Pons (tissue), 1 donor: Measurements from ENCODE around the gene AMMECR1.
A peak's percentile ranks its signal among the peaks of the same experiment; 100 is the strongest.
"Not testable (repeated sequence)": the region's sequence is repeated elsewhere in the genome, so short reads cannot be mapped to it uniquely, and the experiment has no call there.

Experiments used
- DNase-seq: peaks from one replicate; pipeline ENCODE4 v3.0.0-alpha.2; 2016; ENCODE audit warnings: low spot score

AMMECR1 gene

GRCh38 chrX:110317820-110318663 is at the start of gene AMMECR1:
TSS of gene AMMECR1 (minus strand) at chrX:110318085. CDS start at chrX:110318071, 14 bp downstream.
- DNase-seq, result peak; percentile 57

DNA sequence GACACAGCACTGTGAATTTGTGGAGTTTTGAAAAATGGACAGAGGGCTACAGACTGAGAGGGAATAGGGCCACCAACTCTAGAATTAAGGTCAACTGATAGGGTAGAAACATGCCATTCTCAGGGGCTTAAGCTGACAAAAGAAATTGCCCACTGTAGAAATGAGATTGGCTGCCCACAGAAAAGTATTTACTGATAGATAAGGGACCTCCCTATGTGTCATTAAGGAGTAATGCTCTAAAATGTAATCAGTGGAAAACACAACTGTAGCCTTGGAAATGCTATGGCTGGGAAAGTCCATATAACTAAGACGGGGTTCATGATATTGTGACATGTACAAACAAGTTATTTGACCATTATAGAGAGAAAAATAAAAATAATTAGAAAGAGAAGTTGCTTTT is 45.4 kb upstream of the AMMECR1 start:
- DNase-seq, result no peak

DNA sequence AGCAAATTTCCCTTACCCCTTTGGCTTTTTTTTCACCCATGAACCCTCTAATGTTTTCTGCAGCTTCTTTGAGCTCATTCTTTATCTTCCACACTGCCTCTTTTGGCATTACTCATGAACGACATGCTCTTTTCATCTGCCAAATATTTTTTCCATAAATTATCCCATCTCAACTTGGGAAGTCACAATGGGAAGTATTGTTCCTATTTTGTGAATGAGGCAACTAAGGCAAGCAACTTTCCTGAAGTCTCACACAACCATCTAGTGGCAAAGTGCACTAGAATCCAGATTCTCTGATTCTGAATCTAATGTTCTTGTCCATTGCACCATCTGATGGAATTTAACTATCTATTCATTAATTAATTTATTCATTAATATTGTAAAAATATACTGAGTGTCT is 41.4 kb upstream of the AMMECR1 start:
- peak; percentile 77 for DNase-seq

DNA sequence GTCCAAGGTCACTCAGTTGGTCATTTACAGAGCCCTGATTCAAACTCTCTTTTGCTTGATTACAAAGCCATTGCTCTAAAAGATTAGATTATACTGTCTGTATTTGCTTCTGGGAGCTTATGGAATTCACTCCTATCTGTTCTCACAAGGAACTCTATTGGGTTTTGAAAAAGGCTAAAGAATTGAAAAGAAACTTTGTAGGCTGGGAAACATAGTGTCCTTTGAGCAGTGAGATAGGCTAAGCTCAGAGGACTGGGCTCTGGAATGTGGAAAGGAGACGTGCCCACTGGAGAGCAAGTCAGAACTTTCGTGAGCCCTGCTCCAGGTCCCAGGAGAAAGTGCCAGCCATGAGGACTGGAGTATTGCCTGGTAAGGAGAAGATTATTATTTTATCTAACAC is 40.7 kb upstream of the AMMECR1 start, which contains the start of gene RTL9:
Gene RTL9 (plus strand): TSS at position 301 of the 400 bp plus-strand sequence. CDS start 91,770 bp downstream, outside the sequence.
- no peak for DNase-seq

GRCh38 chrX:110346681-110347080 is 28.8 kb upstream of the AMMECR1 start:
- DNase-seq, result no peak

DNA sequence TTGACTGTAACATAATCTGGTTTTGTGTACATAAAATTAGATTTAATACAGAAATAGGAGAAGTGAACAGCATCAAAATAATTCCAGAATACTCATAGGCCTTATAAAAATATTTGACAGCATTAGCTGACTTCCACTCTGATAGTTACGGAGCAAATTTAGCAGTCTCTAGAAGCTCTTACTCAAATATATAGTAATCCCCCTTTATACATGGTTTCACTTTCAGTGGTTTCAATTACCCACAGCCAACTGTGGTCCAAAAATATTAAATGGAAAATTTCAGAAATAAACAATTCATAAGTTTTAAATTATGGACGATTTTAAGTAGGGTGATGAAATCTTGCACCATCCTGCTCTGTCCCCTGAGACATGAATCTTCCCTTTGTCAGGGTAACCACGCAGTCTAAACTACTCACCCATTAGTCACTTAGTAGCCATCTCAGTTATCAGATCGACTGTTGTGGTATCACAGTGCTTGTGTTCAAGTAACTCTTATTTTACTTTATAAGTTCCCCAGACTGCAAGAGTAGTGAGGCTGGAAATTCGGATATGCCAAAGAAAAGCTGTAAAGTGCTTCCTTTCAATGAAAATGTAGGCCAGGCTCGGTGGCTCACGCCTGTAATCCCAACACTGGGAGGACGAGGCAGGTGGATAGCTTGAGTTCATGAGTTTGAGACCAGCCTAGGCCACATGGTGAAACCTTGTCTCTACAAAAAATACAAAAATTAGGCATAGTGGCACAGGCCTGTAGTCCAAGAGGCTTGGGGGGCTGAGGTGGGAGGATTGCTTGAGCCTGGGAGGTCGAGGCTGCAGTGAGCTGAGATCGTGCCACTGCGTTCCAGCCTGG is 23.5 kb upstream of the AMMECR1 start:
- no peak for DNase-seq

GRCh38 chrX:110338935-110339334 is 21.1 kb upstream of the AMMECR1 start:
- no peak for DNase-seq

DNA sequence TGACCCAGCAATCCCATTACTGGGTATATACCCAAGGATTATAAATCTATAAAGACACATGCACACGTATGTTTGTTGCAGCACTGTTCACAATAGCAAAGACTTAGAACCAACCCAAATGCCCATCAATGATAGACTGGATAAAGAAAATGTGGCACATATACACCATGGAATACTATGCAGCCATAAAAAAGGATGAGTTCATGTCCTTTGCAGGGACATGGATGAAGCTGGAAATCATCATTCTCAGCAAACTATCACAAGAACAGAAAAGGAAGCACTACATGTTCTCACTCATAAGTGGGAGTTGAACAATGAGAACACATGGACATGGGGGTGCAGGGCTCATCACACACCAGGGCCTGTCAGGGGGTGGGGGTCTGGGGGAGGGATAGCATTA is 15.6 kb upstream of the AMMECR1 start:
- DNase-seq, result not testable (repeated sequence)

DNA sequence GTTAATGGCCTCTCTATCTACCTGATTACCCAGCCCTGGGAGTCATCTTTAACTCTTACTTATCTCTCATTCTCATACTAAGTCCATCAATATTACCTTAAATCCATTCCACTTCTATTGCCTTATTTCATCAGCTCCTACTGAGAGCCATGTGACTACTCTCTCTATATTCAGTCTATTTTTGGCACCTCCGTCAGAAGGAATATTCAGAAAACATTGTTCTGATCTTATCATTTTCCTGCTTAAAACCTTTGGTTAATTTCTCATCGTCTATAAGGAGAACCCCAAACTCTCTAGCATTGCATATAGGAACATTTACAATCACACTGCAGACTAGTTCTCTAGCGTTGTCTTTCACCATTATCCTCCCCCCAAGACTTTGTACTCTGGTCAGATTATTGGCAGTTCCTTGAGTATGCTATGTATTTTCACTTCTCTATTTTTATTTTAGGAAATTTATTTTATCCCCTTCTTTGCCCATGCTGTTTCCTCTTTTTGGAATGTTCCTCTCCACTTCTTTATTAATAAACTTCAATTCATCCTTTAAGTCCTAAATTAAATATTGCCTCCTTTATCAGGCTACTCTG is 13.7 kb upstream of the AMMECR1 start:
- DNase-seq, result peak; percentile 8

GRCh38 chrX:110328613-110329012 is 10.7 kb upstream of the AMMECR1 start:
- not testable (repeated sequence) for DNase-seq

DNA sequence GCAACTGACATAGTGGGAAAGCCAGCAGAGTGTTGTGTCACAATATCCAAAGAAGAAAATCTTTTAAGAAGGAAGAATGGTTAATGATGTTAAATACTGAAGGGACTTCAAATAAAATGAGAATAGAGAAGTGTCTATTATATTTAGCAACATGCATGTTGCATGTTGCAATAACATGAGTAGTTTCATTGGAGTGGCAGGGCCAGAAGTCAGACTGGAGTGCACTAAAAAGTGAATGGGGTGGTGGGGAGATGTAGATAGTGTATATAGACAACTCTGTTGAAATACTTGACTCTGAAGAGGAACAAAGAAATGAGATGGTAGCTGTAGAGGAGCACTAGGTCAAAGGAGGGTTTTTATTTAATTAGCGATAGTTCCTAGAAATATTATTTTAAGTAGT is 9.5 kb upstream of the AMMECR1 start:
- no peak for DNase-seq

- DNase-seq, result no peak
These were observed 8.8 kb upstream of the AMMECR1 start for GRCh38 chrX:110326712-110327111.

DNA sequence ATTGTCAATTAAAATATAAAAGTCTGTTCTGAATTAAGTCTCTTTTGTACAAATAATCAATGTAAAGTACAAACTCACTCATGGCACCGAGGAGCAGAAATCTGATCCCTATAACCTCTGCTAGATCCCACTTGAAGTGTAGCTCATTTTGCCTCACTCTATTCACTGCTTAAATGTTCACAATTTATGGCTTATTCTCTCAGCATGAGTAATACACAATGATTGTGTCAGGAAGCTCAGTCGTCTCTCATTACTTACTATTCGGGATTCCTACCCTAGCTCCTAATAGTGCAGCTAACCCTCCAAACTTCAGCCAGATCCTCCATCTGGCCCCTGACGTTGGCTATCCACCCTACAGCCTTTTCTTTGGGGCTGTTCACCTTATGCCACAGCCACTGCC is 4.7 kb upstream of the AMMECR1 start:
- DNase-seq, result no peak

DNA sequence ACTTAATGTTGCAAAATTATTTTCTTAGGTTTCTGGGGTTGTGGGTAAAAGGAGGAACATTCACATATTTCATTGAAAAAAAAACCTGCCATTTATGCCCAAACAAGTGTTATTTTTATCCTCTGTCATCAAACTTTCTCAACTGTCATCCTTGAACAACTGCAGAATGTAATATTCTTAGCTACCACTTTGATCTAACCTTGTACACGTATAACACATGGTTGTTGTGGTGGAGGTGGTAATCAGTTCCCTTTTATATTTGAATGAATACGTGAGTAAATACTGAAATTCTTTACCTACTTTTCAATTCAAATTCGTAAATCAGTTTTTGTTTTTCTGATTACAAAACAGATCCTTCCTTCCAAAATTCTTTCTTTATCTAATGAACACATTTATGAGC is 3.8 kb upstream of the AMMECR1 start:
- DNase-seq, result no peak

- DNase-seq, result no peak
These were observed 3.2 kb upstream of the AMMECR1 start for GRCh38 chrX:110321081-110321480.

- DNase-seq, result no peak
These were observed 2.6 kb upstream of the AMMECR1 start for GRCh38 chrX:110320381-110320987.

- no peak for DNase-seq
These were observed 731 bp upstream of the AMMECR1 start for GRCh38 chrX:110318664-110318968.

DNA sequence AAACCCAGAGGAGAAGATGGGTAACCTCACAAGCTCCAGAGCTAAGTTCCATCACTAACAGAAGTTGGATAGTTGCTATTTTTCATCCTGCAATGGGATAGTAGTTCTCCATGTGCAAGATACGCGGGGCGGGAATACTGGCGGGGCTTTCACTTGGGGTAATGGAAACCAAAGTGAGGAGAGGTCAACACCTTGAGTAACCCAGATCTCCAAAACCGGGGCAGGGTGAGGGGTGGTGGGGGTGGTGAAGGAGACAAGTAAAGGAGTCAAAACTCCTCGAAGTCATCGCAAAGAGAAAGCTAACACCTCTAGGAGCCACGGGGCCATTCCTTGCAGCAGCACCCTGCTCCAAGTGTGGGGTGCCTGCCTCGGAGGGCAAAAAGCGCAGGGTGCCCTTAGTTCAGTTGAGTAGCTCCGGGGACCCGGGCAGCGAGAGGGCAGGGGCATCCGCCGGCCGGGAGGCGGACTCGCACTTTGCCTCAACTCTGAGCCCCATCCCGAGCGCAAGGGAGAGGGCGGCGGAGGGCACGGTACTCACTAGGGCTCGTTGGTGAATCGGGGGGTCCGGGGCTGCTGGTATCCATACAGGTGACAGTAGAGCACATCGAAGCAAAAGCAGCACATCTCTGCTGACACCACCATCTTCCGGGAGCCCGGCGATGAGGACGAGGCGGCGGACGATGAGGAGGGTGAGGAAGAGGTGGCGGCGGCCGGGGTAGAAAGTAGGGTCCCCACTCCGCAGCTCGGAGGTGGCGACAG is 645 bp downstream of the AMMECR1 start:
- DNase-seq, result peak; percentile 20

- DNase-seq, result peak; percentile 28
These were observed 1.4 kb downstream of the AMMECR1 start for GRCh38 chrX:110316351-110317060.

GRCh38 chrX:110315551-110315950 is 2.3 kb downstream of the AMMECR1 start:
- no peak for DNase-seq
